HCT116 (cell line): ENCODE results near the gene TTYH2. TPM values are rescaled to one million over a fixed set of nuclear protein-coding genes. Genes with fewer than 3 reads are reported as not detected.

Source experiments
- ATAC-seq: fragments of 200-7000 bp; cut with Tn5 transposase; 2 replicates; pipeline ENCODE4 v1.9.1; 2020; ENCODE audit warnings: mild to moderate bottlenecking, moderate library complexity
- BruUV-seq: library from RNA; stranded (reverse); fragments of 400-500 nt; replicated peaks from 2 replicates; lab custom pipeline; 2021; lab: Mats Ljungman, UMichigan
- CTCF ChIA-PET: fragments of 300-600 bp; sonication (Branson Sonifier 250); formaldehyde crosslinking; loops from one replicate; lab custom pipeline; 2021; ENCODE audit warnings: antibody characterized with exemption; lab: Charles Lee
- POLR2A ChIA-PET: fragments of 300-600, 350-600 bp; sonication (Branson Sonifier 250); formaldehyde crosslinking; loops from one replicate; lab custom pipeline; 2021; ENCODE audit warnings: antibody characterized with exemption; lab: Charles Lee
- RAD21 ChIA-PET, 2 experiments: fragments of 300-600 bp; sonication (Branson Sonifier 250); formaldehyde crosslinking; loops; one replicate each; lab custom pipeline; 2023; ENCODE audit warnings: low total read pairs in 2 of 2; ENCODE audit not compliant: uncharacterized antibody in 2 of 2, unreplicated experiment in 2 of 2, low non-redundant PET in 1 of 2; lab: Charles Lee
- DNase-seq: peaks from one replicate; pipeline ENCODE4 v3.0.0-alpha.2; 2010; ENCODE audit warnings: low read depth, low spot score
- H2AFZ ChIP-seq: fragments of 200-600 bp; shearing (Covaris generic), sonication (generic); 2 replicates; pipeline ENCODE4 v1.6.1; 2017; ENCODE audit warnings: low read depth, mixed run types, mixed read lengths, antibody characterized with exemption, low read length; ENCODE audit not compliant: poor library complexity, severe bottlenecking
- H3K27ac ChIP-seq: 2 replicates; pipeline ENCODE4 v1.5.1; 2012; ENCODE audit warnings: low read depth, low read length
- H3K27me3 ChIP-seq: fragments of 200-600 bp; sonication (generic); 2 replicates; pipeline ENCODE4 v1.6.1; 2016; ENCODE audit warnings: mixed run types, low read length, mixed read lengths; ENCODE audit not compliant: insufficient read depth
- H3K36me3 ChIP-seq, 2 experiments: fragments of 200-500 bp in 1 of 2; fragments of 200-600 bp in 1 of 2; sonication (Bioruptor generic) in 1 of 2; sonication (generic) in 1 of 2; 2 replicates each; pipeline versions ENCODE4 v1.5.1 to v1.6.1; 2014 to 2016; ENCODE audit warnings: low read length in 2 of 2, inconsistent platforms in 1 of 2, mixed read lengths in 1 of 2, mixed run types in 1 of 2; ENCODE audit not compliant: insufficient read depth in 2 of 2, control insufficient read depth in 1 of 2
- H3K4me1 ChIP-seq, 2 experiments: fragments of 200-600 bp in 1 of 2; sonication (generic) in 1 of 2; 2 replicates each; pipeline versions ENCODE4 v1.5.1 to v1.6.1; 2012 to 2017; ENCODE audit warnings: low read length in 2 of 2, inconsistent platforms in 1 of 2, mild to moderate bottlenecking in 1 of 2, mixed read lengths in 1 of 2, mixed run types in 1 of 2, moderate library complexity in 1 of 2; ENCODE audit not compliant: insufficient read depth in 2 of 2, control insufficient read depth in 1 of 2
- H3K4me2 ChIP-seq: fragments of 200-600 bp; sonication (generic); 2 replicates; pipeline ENCODE4 v1.6.1; 2017; ENCODE audit warnings: mixed run types, low read length, mixed read lengths
- H3K4me3 ChIP-seq, 2 experiments: fragments of 200-600 bp in 1 of 2; sonication (generic) in 1 of 2; replicated peaks in 1 of 2; 2 replicates each; pipeline ENCODE4 v1.5.1; 2011 to 2016; ENCODE audit warnings: low read length in 2 of 2, control low read depth in 1 of 2, low read depth in 1 of 2, mild to moderate bottlenecking in 1 of 2, mixed read lengths in 1 of 2, mixed run types in 1 of 2
- H3K79me2 ChIP-seq: fragments of 200-600 bp; sonication (generic); 2 replicates; pipeline ENCODE4 v1.6.1; 2017; ENCODE audit warnings: mild to moderate bottlenecking, mixed run types, low read length, moderate library complexity, mixed read lengths; ENCODE audit not compliant: insufficient read depth
- H3K9ac ChIP-seq: fragments of 200-600 bp; sonication (generic); 2 replicates; pipeline ENCODE4 v1.6.1; 2016; ENCODE audit warnings: low read length, mixed read lengths
- H3K9me2 ChIP-seq: fragments of 200-600 bp; sonication (generic), shearing (Covaris generic); 2 replicates; pipeline ENCODE4 v1.6.1; 2017; ENCODE audit warnings: mixed run types, mild to moderate bottlenecking, moderate library complexity; ENCODE audit not compliant: insufficient read depth
- H3K9me3 ChIP-seq, 2 experiments: fragments of 200-500 bp in 1 of 2; fragments of 200-600 bp in 1 of 2; sonication (Bioruptor generic) in 1 of 2; sonication (generic) in 1 of 2; 2 replicates each; pipeline ENCODE4 v1.6.1; 2014 to 2017; ENCODE audit warnings: low read length in 2 of 2, mixed read lengths in 2 of 2, inconsistent platforms in 1 of 2, low read depth in 1 of 2, mild to moderate bottlenecking in 1 of 2, mixed run types in 1 of 2, moderate library complexity in 1 of 2; ENCODE audit not compliant: control insufficient read depth in 1 of 2, insufficient read depth in 1 of 2
- H4K20me1 ChIP-seq: fragments of 200-600 bp; sonication (generic), shearing (Covaris generic); 2 replicates; pipeline ENCODE4 v1.6.1; 2017; ENCODE audit warnings: mixed run types, mild to moderate bottlenecking, moderate library complexity; ENCODE audit not compliant: insufficient read depth
- EGR1 ChIP-seq: IDR thresholded peaks from 2 replicates; pipeline ENCODE4 v1.6.1; 2012; ENCODE audit warnings: low read depth
- EZH2 ChIP-seq: fragments of 200-600 bp; sonication (generic); IDR thresholded peaks from 2 replicates; pipeline ENCODE4 v1.6.1; 2017; ENCODE audit warnings: antibody characterized with exemption, mixed run types
- EZH2phosphoT487 ChIP-seq: fragments of 200-600 bp; IDR thresholded peaks from 2 replicates; pipeline ENCODE4 v1.6.1; 2018; ENCODE audit warnings: antibody characterized with exemption, borderline replicate concordance
- FOSL1 ChIP-seq: IDR thresholded peaks from 2 replicates; pipeline ENCODE4 v1.6.1; 2012; ENCODE audit warnings: low read depth
- ZNF274 ChIP-seq: fragments of 200-500 bp; sonication (Bioruptor generic); IDR thresholded peaks from 2 replicates; pipeline ENCODE4 v1.6.1; 2014; ENCODE audit warnings: mild to moderate bottlenecking, low read depth, low read length, inconsistent platforms
- intact Hi-C: fragments of 100-400 bp; cut with micrococcal nuclease; formaldehyde crosslinking; loops from 2 replicates; pipeline ENCODE4 v1.10.0; 2022
- total RNA-seq: library from RNA; stranded (reverse); gene quantifications from one replicate; pipeline ENCODE4 v1.2.1, GENCODE V29; 2021; ENCODE audit not compliant: unreplicated experiment
- TF ChIP-seq, protein P1 (sequence below): IDR thresholded peaks from 2 replicates; pipeline ENCODE4 v1.6.1; 2012; ENCODE audit warnings: low read depth
- TF ChIP-seq, protein P2 (sequence below): IDR thresholded peaks from 2 replicates; pipeline ENCODE4 v1.6.1; 2012

The TTYH2 gene
- total RNA-seq, 1 experiment from 2014 or later: 10.8 TPM

DNA sequence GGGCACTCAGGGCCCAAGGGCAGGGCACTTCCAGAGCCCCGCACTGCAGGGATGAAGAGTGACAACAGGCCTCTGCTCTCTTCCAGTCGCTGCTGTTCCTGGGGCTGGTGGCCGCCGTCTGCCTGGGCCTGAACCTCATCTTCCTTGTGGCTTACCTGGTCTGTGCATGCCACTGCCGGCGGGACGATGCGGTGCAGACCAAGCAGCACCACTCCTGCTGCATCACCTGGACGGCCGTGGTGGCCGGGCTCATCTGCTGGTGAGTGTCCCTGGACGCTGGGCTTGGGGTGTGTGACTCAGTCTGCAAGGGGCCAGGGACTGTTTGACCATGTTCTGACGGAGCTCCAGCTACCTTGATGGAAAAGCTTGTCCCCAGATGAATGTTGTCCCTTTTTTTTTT, 9.0 kb downstream of the TTYH2 start:
- H3K4me3 ChIP-seq: no peak overlapping the region
- CTCF ChIA-PET: no interaction called here

More for the DNA sequence above, 9.0 kb downstream of the TTYH2 start:
- Histone ChIP-seq H4K20me1 (no peaks in the 10 kb centered on the region), H3K4me2 (no peak overlapping the region), H3K36me3 (peaks cover 0 to 4% of the 10 kb centered on the region in 2 experiments; a peak in 1 of 4 replicates), H2AFZ (no peak overlapping the region), H3K27me3 (no peaks in the 10 kb centered on the region), H3K9me2 (no peaks in the 10 kb centered on the region), H3K27ac (no peak overlapping the region), H3K9ac (no peak overlapping the region), H3K9me3 (no peaks in the 10 kb centered on the region), H3K4me1 (peaks cover 2 to 19% of the 10 kb centered on the region in 2 experiments; a peak in 3 of 4 replicates), H3K79me2 (no peaks in the 10 kb centered on the region; the same call in 1 of the 2 replicates)
- DNase-seq: no peak
- ChIA-PET RAD21 (no interaction called here), POLR2A (interaction anchor here (2.5 kb wide), 1 partner anchor 9 kb away, joined by 8 read pairs; the partner anchor contains the start of gene TTYH2)
- intact Hi-C loops: no loop called here
- BruUV-seq: no TSS peak
- no peak for ATAC-seq
- TF ChIP-seq FOSL1: no peak
- TF ChIP-seq, protein P1, sequence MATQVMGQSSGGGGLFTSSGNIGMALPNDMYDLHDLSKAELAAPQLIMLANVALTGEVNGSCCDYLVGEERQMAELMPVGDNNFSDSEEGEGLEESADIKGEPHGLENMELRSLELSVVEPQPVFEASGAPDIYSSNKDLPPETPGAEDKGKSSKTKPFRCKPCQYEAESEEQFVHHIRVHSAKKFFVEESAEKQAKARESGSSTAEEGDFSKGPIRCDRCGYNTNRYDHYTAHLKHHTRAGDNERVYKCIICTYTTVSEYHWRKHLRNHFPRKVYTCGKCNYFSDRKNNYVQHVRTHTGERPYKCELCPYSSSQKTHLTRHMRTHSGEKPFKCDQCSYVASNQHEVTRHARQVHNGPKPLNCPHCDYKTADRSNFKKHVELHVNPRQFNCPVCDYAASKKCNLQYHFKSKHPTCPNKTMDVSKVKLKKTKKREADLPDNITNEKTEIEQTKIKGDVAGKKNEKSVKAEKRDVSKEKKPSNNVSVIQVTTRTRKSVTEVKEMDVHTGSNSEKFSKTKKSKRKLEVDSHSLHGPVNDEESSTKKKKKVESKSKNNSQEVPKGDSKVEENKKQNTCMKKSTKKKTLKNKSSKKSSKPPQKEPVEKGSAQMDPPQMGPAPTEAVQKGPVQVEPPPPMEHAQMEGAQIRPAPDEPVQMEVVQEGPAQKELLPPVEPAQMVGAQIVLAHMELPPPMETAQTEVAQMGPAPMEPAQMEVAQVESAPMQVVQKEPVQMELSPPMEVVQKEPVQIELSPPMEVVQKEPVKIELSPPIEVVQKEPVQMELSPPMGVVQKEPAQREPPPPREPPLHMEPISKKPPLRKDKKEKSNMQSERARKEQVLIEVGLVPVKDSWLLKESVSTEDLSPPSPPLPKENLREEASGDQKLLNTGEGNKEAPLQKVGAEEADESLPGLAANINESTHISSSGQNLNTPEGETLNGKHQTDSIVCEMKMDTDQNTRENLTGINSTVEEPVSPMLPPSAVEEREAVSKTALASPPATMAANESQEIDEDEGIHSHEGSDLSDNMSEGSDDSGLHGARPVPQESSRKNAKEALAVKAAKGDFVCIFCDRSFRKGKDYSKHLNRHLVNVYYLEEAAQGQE: no peak
- no peak for TF ChIP-seq EGR1
- no peak for TF ChIP-seq EZH2phosphoT487
- TF ChIP-seq, protein P2, sequence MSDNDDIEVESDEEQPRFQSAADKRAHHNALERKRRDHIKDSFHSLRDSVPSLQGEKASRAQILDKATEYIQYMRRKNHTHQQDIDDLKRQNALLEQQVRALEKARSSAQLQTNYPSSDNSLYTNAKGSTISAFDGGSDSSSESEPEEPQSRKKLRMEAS: no peak
- TF ChIP-seq ZNF274: no peak
- no peak for TF ChIP-seq EZH2
